ENCODE results near the gene EPOP. TPM values are rescaled to one million over a fixed set of nuclear protein-coding genes. Genes with fewer than 3 reads are reported as not detected.

EPOP gene
- total RNA-seq, 1 donor: 1.3 TPM

Small RNA genes within 50 kb of the gene (small RNA-seq; reads per million reads assigned to genes)
- not detected for gene MIR4726
- gene MIR4734: not detected

Other genes with a start within 250 kb of the EPOP start
- 53.8 and 66.1 TPM in 2 replicates for gene ARHGAP23, start 246.5 kb downstream of the EPOP start, total RNA-seq
- gene SRCIN1, start 69.0 kb downstream of the EPOP start, total RNA-seq: not detected in 2 replicates
- gene MLLT6, start 30.3 kb upstream of the EPOP start, total RNA-seq: 24.2 and 25.5 TPM in 2 replicates
- 2.6 and 3.9 TPM in 2 replicates for gene CISD3, start 55.4 kb upstream of the EPOP start, total RNA-seq
- gene PCGF2, start 73.4 kb upstream of the EPOP start, total RNA-seq: 4.2 and 7.8 TPM in 2 replicates
- 328 and 392 TPM in 2 replicates for gene PSMB3, start 77.8 kb upstream of the EPOP start, total RNA-seq
- 45.7 and 68.7 TPM in 2 replicates for gene PIP4K2B, start 124.6 kb upstream of the EPOP start, total RNA-seq
- gene CWC25, start 150.4 kb upstream of the EPOP start, total RNA-seq: 9.0 and 9.9 TPM in 2 replicates
- gene RPL23, start 178.8 kb upstream of the EPOP start, total RNA-seq: 1,013 and 1,112 TPM in 2 replicates
- gene LASP1, start 195.1 kb upstream of the EPOP start, total RNA-seq: 355 and 475 TPM in 2 replicates